ENCODE results near the gene HOMEZ. TPM values are rescaled to one million over a fixed set of nuclear protein-coding genes. Genes with fewer than 3 reads are reported as not detected.
"Not testable (repeated sequence)": the region's sequence is repeated elsewhere in the genome, so short reads cannot be mapped to it uniquely, and the experiment has no call there.

Gene HOMEZ
- total RNA-seq, 1 experiment from 2014 or later: 25.9 TPM

DNA sequence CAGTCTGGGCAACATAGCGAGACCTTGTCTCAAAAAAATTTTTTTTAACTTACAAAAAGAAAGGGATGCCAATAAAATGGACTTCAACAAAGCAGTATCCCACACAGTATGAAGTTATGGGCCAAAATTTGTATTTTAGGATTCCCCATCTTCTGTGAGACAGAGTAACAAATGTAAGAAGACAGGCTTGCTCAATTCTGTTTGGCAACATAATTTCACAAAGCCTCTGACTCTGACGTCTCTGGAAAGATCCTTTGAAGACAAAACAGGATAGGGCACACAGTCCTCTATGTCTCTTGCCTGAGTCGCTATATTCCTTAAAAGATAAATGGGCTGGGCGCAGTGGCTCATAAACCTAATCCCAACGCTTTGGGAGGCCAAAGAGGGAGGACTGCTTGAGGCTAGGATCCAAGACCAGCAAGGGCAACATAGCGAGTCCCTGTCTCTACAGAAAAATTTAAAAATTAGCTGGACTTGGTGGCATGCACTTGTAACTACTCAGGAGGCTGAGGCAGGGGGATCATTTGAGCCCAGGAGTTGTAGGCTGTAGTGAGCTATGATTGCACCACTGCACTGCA is 1.1 kb upstream of the HOMEZ start:
- in situ Hi-C loops (cut with HindIII; ENCODE audit: low sequenced_read_pairs): no loop called here
- DNase-seq (ENCODE audit: low spot score): no peak

DNA sequence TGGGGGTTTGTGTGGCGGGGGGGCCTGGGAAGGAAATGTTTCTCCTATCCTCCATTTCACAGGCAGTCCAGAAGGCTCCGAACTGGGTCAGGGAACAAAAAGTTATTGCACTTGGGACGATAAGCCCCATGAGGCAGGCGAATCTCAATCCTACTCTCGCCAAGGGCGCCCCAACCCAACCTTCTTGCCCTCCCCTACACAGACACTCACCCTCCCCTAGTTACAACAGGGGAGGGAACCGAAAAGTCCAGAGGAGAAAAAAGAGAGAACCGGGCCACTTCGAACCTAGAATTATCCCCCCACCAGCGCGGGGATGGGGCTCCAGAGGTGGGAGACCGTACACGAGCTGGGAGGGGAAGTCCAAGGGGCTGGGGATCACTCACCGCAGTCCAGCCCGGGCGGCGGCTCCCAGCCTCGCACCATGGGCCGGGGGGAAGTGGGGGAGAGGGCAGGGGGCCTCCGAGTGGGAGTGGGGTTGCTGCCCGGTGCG is 357 bp downstream of the HOMEZ start:
- in situ Hi-C loops (cut with HindIII; ENCODE audit: low sequenced_read_pairs): no loop called here
- DNase-seq (ENCODE audit: low spot score): no peak

DNA sequence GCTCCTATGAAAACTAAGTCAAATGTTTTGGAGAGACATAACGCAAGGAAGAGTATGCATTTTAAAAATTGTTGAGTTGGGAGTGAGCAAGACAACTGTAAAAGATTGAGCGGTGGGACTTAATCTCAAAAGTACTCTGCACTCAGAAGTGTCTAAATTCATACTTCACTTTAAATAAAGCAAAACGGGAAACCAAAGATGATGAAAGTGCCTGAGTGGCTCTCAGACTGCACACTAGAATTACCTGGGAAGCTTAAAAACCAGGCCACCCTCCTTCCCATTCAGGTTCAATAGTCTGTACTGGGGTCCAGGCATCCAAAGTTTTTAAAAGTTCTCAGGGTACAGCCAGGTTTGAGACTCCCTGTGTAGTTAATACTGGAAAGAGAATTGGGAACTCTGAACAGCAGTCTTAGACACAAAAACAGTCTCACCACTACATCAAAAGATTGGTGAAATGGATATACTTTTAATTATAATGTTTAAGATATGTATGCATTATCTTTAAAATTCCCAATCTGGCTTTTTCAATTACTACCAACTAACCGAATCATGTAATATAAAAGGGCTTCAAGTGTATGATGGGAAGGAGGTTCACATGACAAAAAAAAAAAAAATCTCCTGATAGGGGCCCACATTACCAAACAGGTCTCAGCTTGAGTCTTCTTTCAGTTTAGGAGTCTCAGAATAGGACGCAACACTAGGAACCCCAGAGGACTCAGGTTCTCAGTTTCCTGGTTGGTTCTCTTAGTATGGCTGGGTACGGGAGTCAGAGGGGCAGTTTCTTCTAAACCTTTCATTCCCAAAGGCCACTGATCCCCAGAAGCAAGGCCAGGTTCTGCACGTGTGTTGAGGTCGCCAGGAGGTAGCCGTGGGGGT is 1.0 kb downstream of the HOMEZ start:
- DNase-seq (ENCODE audit: low spot score): peak; percentile 28
- in situ Hi-C loops (cut with HindIII; ENCODE audit: low sequenced_read_pairs): no loop called here

DNA sequence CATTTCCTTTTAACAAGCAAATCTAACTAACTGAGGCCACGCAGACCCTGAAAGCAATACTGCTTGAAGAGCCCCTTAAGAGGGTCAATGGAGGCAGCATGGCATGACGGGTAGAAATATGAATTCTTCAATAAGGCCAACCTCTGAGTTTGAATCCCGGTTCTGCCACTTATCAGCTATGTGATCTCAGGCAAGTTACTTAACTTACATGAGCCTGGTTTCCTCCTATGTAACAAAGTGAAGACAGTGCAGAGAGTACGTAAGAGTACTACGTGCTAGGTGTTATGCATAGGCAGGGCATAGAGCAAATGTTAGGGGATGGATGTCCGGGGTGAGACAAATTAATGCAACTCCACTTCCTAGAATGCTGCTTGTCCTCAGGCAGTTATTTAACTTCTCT is 4.7 kb downstream of the HOMEZ start:
- in situ Hi-C loops (cut with HindIII; ENCODE audit: low sequenced_read_pairs): no loop called here
- no peak for DNase-seq (ENCODE audit: low spot score)

DNA sequence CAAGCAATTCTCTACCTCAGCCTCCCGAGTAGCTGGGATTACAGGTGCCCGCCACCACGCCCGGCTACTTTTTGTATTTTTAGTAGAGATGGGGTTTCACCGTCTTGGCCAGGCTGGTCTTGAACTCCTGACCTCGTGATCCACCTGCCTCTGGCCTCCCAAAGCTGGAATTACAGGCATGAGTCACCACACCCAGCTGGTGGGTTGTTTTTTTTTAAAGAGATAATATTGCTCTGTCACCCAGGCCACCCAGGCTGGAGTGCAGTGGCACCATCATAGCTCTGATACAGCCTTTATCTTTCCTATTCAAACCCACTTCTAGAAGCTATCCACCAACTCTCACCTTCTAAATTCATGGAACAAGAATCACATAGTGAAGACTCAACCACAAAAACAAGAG is 8.0 kb downstream of the HOMEZ start:
- in situ Hi-C loops (cut with HindIII; ENCODE audit: low sequenced_read_pairs); DNase-seq (ENCODE audit: low spot score): not testable (repeated sequence)

DNA sequence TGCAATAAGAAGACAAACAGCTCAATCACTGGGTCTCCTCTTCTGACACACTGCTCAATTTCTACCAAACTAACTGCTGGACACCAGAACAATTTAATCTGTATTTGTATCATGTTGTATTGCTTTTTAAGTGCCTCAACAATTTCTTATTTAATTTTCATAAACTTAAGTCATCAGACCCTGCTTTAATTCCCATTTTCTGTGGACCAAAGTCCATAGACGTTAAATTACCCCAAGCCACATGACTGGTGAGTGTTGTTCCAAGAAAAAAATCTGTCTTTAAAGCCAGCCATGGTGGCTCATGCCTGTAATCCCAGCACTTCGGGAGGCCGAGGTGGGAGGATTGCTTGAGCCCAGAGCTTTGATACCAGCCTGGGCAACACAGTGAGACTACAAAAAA is 8.7 kb downstream of the HOMEZ start:
- in situ Hi-C loops (cut with HindIII; ENCODE audit: low sequenced_read_pairs): no loop called here

DNA sequence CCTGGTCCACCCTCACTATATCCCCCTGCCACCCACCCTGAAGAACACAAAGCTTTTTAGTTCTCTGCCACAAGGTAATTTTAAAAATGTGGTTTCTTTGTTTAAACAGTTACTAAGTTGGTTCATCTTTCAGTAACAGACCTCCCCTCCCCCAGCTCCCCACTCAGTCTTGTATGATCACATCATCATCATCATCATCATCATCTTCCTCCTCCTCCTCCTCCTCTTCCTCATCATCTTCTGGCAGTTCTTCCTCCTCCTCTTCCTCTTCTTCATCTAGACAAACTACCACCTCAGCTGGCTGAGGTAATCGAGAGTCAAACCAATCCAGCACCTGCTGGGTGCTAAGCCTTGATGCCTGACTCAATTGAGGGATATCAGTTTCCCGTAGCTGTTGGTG is 10.5 kb downstream of the HOMEZ start:
- DNase-seq (ENCODE audit: low spot score): no peak
- in situ Hi-C loops (cut with HindIII; ENCODE audit: low sequenced_read_pairs): no loop called here

More for the DNA sequence above, 8.7 kb downstream of the HOMEZ start:
- DNase-seq (ENCODE audit: low spot score): no peak

DNA sequence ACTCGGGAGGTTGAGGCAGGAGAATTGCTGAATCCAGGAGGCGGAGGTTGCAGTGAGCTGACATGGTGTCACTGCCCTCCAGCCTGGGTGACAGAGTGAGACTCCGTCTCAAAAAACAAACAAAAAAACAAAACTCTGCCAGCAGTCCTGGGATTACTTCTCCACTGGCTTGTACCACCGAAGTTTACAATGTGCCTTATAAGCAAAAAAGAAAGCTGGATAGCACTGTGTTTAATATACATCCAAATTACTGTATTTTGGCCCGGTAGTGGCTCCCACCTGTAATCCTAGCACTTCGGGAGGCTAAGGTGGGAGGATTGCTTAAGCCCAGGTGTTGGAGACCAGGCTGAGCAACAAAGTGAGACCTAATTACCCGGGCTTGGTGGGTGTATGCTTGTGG is 16.7 kb downstream of the HOMEZ start:
- in situ Hi-C loops (cut with HindIII; ENCODE audit: low sequenced_read_pairs): no loop called here
- DNase-seq (ENCODE audit: low spot score): no peak

DNA sequence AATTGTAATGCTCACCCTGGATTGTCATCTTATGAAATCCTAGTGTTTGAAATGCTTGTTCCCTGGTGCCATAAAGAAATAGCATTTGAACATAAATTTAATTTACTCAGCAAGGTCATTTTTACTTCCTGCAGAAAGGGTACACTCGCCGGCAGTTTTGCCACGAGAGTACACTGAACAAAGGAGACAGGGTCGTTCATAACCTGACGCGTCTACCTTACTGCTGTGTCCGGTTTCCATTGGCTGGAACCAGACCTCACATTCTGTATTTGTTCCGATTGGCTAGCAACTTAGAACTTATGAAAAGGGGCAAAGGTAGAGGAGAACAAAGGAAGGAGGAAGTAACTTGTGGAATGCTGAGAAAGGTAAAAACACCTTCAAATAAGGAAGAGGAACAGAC is 25.1 kb downstream of the HOMEZ start:
- DNase-seq (ENCODE audit: low spot score); in situ Hi-C loops (cut with HindIII; ENCODE audit: low sequenced_read_pairs): not testable (repeated sequence)

DNA sequence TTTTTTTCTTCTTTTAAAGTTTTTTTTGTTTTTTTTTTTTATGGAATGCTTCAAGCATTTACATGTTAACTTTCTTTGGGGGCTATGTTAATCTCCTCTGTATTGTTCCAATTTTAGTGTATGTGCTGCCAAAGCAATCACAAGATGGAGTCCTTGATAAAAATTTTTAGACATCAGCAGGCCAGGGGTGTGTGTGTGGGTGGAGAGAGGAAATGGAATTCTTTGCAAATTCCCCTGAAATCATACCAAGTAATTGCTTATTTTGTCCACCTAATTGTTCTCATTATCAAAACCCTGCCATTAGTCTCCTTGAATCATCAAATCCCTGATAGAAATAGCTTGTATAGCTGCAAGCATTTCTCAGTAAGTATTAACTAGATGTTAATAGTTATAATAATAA is 26.5 kb downstream of the HOMEZ start:
- in situ Hi-C loops (cut with HindIII; ENCODE audit: low sequenced_read_pairs): no loop called here
- DNase-seq (ENCODE audit: low spot score): no peak

DNA sequence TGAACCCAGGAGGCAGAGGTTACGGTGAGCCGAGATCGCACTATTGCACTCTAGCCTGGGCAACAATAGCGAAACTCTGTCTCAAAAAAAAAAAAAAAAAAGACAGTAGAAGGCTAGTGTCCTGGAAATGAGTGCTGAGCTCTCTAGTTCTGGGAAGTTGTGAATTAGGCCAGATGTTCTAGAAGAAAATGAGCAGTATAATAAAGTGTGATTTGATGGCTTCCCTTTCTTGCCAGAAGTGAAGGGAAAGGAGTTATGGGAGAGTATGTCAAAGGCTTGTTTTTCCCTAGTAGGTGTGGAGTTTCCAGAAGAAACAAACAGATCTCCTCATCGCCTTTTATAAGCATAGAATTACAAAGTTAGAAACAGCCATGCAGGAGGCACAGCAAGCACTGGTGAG is 27.7 kb downstream of the HOMEZ start:
- no peak for DNase-seq (ENCODE audit: low spot score)
- in situ Hi-C loops (cut with HindIII; ENCODE audit: low sequenced_read_pairs): no loop called here

DNA sequence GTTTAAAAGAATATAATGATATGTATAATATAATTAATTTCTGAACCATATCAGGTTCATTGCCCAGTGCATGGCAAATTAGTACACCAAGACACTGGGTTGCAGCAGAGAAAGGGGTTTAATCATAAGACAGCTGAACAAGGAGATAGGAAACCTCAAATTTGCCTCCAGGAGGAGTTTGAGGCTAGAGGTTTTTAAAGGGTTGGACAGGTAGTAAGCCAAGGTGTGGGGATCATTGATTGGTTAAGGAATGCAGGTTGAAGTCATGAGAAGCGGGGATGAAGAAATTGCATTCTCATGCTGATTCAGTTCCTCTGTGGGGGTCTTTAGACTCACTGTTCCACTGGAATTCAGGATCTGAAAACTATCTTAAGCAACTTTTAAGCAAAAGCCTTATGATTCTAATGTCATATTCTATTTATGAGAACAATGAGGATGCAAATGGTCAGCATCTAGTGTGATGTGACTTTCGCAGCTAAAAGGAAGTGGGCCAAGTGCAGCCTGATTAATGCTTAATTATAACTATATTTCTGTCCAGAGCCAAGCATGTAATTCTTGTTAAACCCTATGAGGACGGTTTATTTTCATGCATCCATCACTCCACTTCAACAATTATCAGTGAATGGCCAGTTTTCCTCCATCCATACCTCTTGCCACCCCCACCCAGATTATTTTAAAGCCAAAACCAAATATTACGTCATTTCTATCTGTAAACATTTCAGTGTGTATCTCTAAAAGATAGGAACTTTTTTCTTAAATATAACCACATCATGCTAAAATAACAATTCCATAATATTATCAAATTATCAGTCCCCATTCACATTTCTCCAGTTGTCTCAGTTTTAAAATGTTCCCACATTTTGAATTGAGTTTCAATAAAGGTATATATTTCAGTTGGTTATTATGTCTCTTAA is 33.3 kb downstream of the HOMEZ start:
- no peak for DNase-seq (ENCODE audit: low spot score)
- in situ Hi-C loops (cut with HindIII; ENCODE audit: low sequenced_read_pairs): no loop called here

DNA sequence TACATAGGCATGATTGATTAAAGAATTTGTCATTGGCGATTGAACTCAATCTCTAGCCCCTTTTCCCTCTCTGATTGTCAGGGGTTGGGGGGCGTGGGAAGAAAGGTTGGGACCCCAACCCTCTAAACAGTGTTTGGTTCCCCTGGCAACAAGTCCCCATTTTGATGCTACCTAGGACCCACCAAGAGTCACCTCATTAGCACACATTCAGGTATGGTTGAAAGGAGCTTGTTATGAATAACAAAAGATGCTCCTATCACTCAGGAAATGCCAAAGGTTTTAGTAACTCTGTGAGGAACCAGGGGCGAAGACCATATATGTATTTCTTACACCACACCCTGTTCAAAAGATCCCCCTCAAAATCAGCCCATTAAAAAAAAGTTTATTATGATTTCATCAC is 33.9 kb downstream of the HOMEZ start:
- in situ Hi-C loops (cut with HindIII; ENCODE audit: low sequenced_read_pairs): no loop called here
- no peak for DNase-seq (ENCODE audit: low spot score)

DNA sequence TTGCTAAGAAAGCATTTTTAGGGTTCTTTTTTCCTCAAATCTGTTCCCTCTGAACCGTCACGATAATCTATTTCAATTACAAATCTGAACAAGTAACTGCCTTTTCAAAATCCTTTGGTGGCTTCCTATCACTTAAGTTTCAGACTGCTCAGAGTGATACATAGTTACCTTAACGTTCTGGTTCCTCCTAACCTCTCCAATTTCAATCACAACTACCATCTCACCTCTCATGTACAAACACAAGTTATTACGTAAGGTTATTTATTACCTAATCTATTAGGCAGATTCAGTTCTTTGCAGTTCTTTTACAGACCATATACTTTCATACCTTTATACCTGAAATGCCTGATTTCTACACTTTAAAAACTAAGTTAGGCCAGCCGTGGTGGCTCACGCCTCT is 36.1 kb downstream of the HOMEZ start:
- in situ Hi-C loops (cut with HindIII; ENCODE audit: low sequenced_read_pairs): no loop called here
- DNase-seq (ENCODE audit: low spot score): no peak

DNA sequence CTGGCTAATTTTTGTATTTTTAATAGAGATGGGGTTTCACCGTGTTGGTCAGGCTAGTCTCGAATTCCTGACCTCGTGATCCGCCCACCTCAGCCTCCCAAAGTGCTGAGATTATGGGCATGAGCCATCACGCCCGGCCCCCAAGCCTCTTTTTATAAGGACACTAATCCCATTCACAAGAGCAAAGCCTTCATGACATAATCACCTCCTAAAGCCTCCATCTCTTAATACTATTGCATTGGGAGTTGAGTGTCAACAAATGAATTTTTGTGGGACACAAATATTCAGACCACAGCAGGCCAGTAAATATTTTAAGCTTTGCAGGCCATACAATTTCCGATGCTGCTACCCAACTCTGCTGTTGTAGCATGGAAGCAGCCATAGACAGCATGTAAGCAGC is 37.3 kb downstream of the HOMEZ start:
- no peak for DNase-seq (ENCODE audit: low spot score)
- in situ Hi-C loops (cut with HindIII; ENCODE audit: low sequenced_read_pairs): no loop called here

DNA sequence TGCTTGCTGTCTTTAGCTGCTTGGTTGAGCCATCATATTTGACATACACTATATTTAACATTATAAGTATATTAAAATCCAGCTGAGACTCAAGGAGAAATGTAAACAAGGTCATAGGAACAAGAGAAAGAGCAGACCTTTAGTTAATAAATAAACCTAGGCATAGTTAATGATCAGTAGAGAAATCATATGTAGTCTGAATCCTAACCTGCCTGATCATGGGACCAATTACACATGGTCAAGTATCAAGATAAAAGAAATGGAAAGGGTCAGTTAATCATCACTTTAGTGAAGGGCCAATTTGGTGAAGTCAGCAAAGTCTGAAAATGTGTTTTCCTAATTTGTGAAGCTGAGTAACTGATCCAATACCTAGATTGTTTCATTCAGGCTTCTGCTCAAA is 40.6 kb downstream of the HOMEZ start:
- in situ Hi-C loops (cut with HindIII; ENCODE audit: low sequenced_read_pairs): no loop called here
- no peak for DNase-seq (ENCODE audit: low spot score)

DNA sequence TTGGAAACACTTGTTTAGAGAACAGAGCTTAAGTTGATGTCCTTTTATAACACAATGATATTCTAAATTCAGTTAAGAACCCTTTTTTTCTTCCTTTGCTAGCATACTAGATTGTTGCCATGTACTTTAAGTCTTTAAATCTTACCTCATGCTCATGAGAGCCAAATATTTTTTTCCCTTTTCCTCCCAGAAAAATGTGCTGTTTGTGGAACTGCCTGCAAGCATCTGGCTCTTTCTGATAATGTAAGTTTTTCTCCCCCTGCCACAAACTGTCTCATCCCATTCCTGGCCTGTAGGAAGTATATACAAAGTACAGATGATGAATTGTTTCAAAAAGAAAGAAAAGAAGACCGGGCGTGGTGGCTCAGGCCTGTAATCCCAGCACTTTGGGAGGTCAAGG is 42.9 kb downstream of the HOMEZ start:
- in situ Hi-C loops (cut with HindIII; ENCODE audit: low sequenced_read_pairs): no loop called here
- no peak for DNase-seq (ENCODE audit: low spot score)

DNA sequence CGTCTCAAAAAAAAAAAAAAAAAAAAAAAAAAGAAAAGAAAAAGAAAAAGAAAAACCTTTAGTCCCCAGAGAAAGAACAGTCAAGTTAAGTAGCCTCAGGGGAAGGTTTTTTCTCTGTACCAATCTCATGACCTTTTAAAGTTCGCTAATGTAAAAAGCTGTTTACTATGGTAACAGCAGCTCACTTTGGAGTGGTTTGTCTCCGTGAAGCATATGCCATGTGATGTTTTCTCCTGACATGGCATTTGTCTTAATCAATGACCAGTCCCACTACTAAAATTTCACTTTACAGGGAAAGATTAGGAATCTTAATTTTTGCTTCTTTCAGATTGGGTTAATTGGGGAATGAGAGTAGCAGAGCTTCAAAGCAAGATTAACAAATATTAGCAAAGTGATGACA is 43.9 kb downstream of the HOMEZ start:
- no peak for DNase-seq (ENCODE audit: low spot score)
- in situ Hi-C loops (cut with HindIII; ENCODE audit: low sequenced_read_pairs): no loop called here

DNA sequence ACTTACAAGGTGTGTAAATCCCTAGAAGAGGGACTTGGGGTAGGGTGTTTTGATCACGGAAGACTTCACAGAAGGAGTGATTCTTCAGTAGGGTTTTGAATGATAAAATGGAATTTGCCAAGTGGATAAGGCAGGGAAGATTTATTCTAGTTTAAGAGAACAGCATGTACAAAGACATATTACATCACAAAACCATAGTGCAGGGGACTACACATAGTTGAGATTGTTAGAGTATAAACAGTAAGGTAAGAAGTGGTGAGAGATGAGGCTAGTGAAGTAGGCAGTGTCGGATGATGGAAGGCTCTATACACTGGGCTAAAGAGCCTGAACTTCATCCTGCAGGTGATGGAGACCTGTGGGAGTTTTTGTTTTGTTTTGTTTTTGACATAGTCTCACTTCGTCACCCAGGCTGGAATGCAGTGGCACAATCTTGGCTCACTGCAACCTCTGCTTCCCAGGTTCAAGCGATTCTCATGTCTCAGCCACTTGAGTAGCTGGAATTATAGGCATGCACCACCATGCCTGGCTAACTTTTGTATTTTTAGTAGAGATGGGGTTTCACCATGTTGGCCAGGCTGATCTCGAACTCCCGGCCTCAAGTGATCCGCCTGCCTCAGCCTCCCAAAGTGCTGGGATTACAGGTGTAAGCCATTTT is 44.7 kb downstream of the HOMEZ start:
- in situ Hi-C loops (cut with HindIII; ENCODE audit: low sequenced_read_pairs); DNase-seq (ENCODE audit: low spot score): not testable (repeated sequence)

Data from G401 (cell line).